ENCODE data around the gene ACTN4.

- TF ChIP-seq CTCF (IDR thresholded peaks at IDR 0.05) (no peak), ZFX (IDR thresholded peaks at IDR 0.05; ENCODE audit: borderline replicate concordance) (no peak)
These were observed 718 bp downstream of the ACTN4 start for GRCh38 chr19:38647966-38648768.
